Dermis microvascular lymphatic vessel endothelial cell (primary cell): Measurements from ENCODE around the gene PEX11A. TPM values are rescaled to one million over a fixed set of nuclear protein-coding genes. Genes with fewer than 3 reads are reported as not detected.

Experiments used
- DNase-seq, 2 donors: peaks; one replicate each; pipeline versions ENCODE4 v3.0.0 to v3.0.0-alpha.2; 2010; ENCODE audit warnings: low read depth in 2 of 2
- total RNA-seq: library from RNA; depleted of rRNA; stranded (reverse); fragments of >200 nt; gene quantifications from 2 replicates; pipeline ENCODE4 v1.2.1, GENCODE V29; 2014

The PEX11A gene
- total RNA-seq, 1 donor from 2014 or later: 3.6 TPM

- no peak for DNase-seq
Observed at GRCh38 chr15:89656116-89656815, 34.3 kb downstream of the PEX11A start.

DNA sequence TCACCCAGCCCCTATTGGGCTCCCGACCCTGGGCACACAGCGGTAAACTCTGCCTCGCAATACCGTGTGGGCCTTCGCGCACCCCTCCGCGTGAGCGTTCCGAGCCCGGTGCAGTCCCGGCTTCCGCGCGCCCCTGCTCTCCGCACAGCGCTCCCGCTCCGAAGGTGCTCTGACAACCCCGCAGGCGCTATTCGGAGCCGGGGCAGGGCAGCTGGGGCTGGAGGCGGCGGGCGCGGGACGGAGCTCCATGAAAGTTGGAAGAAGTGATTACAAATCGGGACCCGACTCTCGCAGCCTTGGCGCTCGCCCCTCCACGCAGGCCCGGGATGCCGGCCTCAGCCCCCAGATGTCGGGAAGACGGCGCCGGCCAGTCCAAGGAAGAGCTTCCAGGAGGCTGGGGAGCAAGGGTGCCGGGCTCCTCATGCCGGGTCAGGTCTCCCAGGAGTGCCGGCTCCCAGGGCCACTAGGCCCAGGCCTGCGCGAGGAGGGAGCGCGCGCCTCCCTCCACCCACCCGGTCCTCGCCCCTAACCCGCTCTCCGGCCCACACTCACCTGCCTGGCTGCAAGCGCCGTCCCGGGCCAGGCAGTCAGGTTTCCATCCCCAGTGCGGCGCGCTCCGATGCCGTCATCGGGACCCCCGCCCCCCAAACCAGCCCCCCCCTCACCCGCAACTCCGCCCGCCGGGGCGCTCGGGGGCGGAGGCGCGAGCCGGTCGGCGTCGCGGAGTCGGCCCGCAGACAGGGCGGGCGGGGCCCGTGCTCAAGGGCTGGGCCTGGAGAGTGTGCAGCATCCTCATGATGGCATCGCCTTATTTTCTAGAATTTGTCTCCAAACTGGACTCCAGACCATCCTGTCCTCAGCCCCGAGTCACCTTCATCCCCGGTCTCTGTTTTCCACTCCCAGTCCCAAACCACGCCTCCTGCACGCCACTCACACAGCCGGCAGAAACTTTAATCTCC is 35.4 kb downstream of the PEX11A start, which contains the start of gene KIF7:
Gene KIF7, minus strand, starts transcription at position 621 of the 959 bp plus-strand sequence. CDS start 2,537 bp downstream, outside the sequence.
- DNase-seq: peak in 1 of 2 donors; percentile 41

GRCh38 chr15:89654301-89654761 is 36.2 kb downstream of the PEX11A start:
- DNase-seq: no peak

DNA sequence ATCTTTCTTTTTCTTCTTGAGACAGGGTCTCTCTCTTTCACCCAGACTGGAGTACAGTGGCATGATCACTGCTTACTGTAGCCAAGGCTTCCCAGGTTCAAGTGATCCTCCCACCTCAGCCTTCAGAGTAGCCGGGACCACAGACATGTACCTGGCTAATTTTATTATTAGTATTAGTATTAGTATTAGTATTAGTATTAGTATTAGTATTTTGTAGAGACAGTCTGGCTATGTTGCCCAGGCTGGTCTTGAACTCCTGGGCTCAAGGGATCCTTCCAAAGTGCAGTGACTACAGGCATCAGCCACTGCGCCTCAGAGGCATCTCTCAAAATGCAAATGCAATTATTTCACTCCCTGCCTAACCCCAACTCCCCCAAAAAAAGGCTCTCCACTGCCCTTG is 37.0 kb downstream of the PEX11A start:
- no peak for DNase-seq

DNA sequence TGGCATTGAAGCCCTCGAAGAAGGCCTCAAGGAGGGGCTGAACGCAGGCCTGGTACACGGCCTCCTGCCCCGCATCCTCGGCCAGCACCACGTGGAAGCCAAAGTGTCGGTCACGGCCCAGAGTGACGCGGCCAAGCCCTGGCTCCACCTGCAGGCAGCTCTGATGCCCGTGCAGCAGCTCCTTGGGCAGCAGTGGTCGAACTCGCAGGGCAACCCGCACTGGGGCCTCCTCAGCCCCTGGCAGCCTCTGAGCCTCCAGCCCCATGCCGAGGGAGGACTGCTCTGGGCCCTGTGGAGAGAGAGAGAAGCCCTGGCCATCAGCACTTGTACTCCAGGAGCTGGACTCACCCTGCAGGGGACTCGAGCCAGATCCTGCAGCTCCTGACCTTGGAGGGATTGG is 37.9 kb downstream of the PEX11A start:
- DNase-seq: no peak

DNA sequence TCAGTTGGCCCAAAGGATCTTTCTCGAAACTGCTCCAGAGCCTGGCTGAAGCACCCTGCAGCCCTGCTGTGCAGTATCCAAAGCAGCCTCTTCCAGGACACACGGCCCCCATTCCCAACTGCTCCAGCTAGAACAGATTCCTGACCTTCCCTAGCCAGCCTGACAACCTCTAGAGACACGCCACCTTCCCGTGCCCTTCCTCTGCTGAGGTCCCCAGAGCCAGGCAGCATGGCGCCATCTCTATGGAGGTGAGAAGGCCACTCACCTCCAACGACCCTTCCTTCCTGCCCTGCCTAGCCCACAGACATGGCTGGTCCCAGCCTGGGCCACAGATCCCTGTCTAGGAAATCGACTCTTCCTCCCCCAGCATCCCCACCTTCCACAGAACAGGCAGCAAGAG is 38.4 kb downstream of the PEX11A start:
- no peak for DNase-seq

- DNase-seq: no peak
Observed at GRCh38 chr15:89649716-89650115, 40.8 kb downstream of the PEX11A start.

- no peak for DNase-seq
Observed at GRCh38 chr15:89649013-89649625, 41.4 kb downstream of the PEX11A start.

DNA sequence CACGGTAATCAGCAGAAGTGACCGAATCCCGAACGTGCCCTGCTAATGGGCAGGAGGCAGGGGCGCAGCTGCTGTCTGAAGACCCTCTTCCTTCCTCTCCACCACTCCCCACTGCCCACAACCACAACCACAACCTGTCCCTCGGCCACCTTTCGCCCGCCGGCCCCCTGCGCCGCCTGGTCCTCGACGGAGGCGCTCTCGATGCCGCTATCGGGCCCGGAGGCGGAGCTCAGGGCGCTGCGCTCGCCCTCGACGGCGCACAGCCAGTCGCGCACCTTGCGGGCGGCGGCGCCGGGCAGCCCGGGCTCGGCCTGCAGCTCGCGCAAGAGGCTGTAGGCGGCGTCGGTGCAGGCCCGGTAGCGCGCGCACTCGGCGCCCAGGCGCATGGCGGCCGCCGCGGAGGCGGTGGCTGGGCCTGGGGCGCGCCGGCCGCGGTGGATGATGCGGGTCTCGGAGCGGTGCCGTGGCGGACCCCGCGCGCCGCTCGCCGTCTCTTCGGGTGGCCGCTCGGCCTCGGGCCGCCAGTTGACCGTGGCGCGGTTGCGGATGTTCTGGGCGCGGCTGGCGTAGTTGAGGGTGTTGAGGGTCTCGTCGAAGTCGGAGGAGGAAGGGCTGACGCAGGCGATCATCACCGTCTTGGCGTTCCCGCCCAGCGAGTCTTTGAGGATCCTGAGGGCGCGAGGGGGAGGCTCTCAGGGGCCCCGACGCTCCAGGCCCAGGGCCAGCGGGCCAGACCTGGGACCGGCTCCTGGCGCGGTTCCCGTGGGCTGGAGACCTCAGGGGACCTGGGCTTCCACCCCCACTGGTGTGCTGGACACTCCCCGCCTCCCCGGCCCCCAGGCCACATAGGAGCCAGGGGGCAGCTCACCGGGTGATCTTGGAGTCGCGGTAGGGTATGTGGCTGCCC is 42.2 kb downstream of the PEX11A start:
- DNase-seq: no peak

GRCh38 chr15:89647191-89647851 is 43.2 kb downstream of the PEX11A start:
- DNase-seq: peak; percentile 20 to 58

GRCh38 chr15:89646416-89647141 is 44.0 kb downstream of the PEX11A start:
- no peak for DNase-seq

- DNase-seq: no peak
Observed at GRCh38 chr15:89645680-89646079, 44.9 kb downstream of the PEX11A start.

GRCh38 chr15:89642106-89642505 is 48.4 kb downstream of the PEX11A start:
- no peak for DNase-seq

- no peak for DNase-seq
Observed at GRCh38 chr15:89641053-89641452, 49.5 kb downstream of the PEX11A start.

- DNase-seq: no peak
Observed at GRCh38 chr15:89640245-89640644, 50.3 kb downstream of the PEX11A start.

- no peak for DNase-seq
Observed at GRCh38 chr15:89633585-89633984, 57.0 kb downstream of the PEX11A start.

DNA sequence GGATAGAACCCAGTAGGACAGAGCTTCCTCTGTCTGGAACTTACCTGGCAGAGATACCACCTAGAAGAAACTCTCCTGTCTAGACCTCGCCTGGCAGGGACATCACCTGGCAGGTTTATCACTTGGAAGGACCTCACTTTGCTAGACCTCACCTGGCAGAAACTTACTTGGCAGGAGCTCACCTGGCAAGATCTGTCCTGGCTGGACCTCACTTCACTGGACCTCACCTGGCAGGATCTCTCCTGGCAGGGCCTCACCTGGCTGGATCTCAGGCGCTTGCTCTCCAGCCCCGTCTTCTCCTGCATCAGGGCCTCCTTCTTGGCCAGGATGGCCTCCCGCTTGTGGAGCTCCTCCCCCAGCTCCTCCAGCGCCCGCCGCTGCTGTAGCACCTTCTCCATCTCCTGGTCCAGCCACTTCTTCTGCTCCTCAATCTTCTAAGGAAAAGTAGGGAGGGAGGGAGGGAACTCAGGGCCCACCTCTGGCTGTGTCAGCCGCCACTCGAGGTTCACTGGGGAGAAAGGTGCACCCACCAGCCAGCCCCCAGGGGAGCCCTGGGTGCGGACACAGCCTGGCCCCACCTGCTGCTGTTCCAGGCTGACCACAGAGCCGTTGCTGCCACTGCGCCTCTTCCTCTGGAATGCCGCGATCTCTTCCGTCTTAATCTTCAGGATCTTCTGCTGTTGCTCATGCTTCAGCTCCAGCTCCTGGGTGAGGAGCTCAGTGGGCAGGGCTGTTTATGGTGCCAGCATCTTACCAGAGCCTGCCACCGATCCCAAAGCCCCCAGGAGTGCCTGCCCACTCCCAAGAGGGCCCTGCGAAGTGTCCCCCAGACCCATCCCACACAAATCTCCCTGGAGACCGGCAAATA is 57.8 kb downstream of the PEX11A start:
- DNase-seq: no peak

GRCh38 chr15:89631902-89632264 is 58.7 kb downstream of the PEX11A start:
- no peak for DNase-seq
